Measurements from ENCODE around the gene DYRK1B.

Gene DYRK1B

GRCh38 chr19:39826311-39826945 is 7.5 kb downstream of the DYRK1B start:
- TF ChIP-seq, protein P1, sequence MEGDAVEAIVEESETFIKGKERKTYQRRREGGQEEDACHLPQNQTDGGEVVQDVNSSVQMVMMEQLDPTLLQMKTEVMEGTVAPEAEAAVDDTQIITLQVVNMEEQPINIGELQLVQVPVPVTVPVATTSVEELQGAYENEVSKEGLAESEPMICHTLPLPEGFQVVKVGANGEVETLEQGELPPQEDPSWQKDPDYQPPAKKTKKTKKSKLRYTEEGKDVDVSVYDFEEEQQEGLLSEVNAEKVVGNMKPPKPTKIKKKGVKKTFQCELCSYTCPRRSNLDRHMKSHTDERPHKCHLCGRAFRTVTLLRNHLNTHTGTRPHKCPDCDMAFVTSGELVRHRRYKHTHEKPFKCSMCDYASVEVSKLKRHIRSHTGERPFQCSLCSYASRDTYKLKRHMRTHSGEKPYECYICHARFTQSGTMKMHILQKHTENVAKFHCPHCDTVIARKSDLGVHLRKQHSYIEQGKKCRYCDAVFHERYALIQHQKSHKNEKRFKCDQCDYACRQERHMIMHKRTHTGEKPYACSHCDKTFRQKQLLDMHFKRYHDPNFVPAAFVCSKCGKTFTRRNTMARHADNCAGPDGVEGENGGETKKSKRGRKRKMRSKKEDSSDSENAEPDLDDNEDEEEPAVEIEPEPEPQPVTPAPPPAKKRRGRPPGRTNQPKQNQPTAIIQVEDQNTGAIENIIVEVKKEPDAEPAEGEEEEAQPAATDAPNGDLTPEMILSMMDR (IDR thresholded peaks at IDR 0.05): no peak
- Histone ChIP-seq H3K27ac (no peak overlapping the region), H3K9me3 (ENCODE audit: control insufficient read depth, low read length) (no peaks in the 10 kb centered on the region), H3K79me2 (peaks cover 6% of the 10 kb centered on the region), H3K4me3 (ENCODE audit: low read depth, low read length) (no peak overlapping the region), H3K36me3 (ENCODE audit: control insufficient read depth, insufficient read depth, low read length) (no peaks in the 10 kb centered on the region), H2AFZ (no peak overlapping the region), H3K27me3 (ENCODE audit: control insufficient read depth, insufficient read depth, low read length) (no peaks in the 10 kb centered on the region), H3K4me2 (ENCODE audit: low read length) (no peak overlapping the region), H3K4me1 (no peaks in the 10 kb centered on the region), H3K9ac (no peak overlapping the region)

DNA sequence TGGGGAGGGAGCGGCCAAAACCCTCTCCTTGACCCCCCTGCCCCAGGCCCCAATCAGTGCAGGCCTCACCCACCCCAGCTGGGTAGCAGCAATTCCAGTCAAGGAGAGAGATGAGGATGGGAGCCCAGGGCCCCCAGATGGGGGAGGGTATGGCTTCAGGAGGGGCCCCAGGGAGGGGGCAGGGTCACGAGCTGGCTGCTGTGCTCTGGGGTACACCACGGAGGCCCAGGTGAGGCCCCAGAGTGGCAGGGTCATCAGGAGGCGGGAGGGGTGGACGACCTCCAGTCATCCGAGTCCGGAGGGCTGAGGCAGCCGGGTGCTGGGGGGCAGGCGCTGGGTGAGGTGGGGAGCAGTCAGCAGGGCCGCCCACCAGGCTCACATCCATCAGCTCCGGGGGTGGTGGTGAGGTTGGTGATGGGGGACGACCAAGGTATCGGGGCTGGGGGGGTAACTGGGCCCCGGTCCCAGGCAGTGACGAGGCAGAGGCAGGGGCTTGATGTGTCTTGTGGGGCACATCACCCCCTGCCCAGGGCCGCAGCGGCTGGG is 8.4 kb downstream of the DYRK1B start:
- Histone ChIP-seq H3K4me3 (ENCODE audit: low read depth, low read length) (no peak overlapping the region), H3K36me3 (ENCODE audit: control insufficient read depth, insufficient read depth, low read length) (no peaks in the 10 kb centered on the region), H3K27me3 (ENCODE audit: control insufficient read depth, insufficient read depth, low read length) (no peaks in the 10 kb centered on the region), H3K4me1 (no peaks in the 10 kb centered on the region), H3K4me2 (ENCODE audit: low read length) (no peak overlapping the region), H3K27ac (no peak overlapping the region), H3K9me3 (ENCODE audit: control insufficient read depth, low read length) (no peaks in the 10 kb centered on the region), H3K9ac (no peak overlapping the region), H3K79me2 (peaks cover 7% of the 10 kb centered on the region), H2AFZ (no peak overlapping the region)
- TF ChIP-seq, protein P1 (IDR thresholded peaks at IDR 0.05): no peak

DNA sequence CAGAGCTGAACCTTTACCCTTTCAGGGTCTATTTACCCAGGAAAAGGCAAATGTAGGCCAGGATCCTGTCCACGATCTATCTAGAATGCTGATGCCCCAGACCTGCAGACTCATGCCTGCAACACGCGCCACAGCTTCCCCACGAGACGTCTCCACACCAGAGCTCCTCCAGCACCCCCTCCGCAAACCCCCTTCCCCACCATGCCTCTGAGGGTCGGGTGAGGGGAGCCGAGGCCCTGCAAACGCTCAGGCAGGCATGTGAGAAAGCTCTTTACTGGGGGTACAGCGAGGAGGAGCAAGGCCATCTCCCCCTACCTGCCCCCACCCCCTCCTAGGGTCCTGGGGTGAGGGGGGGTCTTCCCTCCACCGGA is 8.9 kb downstream of the DYRK1B start:
- H3K27ac ChIP-seq: peak overlapping the region; percentile 5
- peak overlapping the region; percentile 59 for H3K4me3 ChIP-seq (ENCODE audit: low read depth, low read length)
- no peaks in the 10 kb centered on the region for H3K4me1 ChIP-seq

DNA sequence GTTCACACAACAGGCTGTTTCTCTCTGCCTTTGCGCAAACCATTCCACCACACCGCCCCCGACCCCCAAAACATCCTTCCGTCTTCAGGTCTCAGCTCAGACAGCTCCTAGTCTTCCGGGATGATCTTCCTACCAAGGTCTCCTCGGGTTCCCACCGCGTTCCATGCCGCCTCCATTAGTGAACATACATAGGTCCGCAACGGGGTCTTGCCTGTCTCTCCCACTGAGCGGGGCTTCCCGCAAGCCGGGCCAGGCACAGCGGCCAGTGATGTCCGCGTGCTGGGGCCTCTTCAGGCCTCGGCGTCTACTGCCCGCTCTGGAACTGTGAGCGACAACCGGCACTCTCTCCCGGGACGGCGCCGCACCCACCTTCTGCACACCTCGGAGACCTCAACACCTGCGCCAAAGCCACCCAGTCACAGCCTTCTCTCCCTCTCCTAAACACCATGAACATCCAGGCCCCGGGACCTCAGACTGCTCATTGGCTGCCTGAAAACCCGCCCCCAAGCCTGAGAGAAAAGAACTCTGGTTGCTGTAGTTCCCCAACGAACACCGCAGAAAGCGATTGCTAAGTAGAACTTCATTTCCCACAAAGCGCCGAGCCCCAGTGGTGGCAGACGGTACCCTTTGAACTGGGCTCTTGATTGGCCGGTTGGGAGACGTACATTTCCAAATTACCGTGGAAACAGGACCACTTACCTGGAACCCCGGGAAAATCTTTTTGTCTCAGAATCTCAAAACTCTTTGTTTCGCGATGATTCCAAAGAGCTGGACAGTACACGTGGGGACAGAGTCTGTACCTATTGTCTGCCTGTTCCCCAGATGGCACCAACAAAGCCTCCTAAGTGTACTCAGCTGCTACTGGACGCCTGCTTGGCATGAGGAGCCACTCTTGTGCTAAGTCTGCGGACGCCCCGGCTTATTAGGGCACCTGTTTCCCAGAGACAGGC is 9.5 kb downstream of the DYRK1B start:
- H3K79me2 ChIP-seq: peaks cover 15% of the 10 kb centered on the region
- H3K36me3 ChIP-seq (ENCODE audit: control insufficient read depth, insufficient read depth, low read length): no peaks in the 10 kb centered on the region
- no peaks in the 10 kb centered on the region for H3K4me1 ChIP-seq
- peak overlapping the region; percentile 22 for H3K9ac ChIP-seq
- H3K4me3 ChIP-seq (ENCODE audit: low read depth, low read length): peak overlapping the region; percentile 59
- H3K9me3 ChIP-seq (ENCODE audit: control insufficient read depth, low read length): no peaks in the 10 kb centered on the region
- peak overlapping the region; percentile 77 for H3K4me2 ChIP-seq (ENCODE audit: low read length)
- TF ChIP-seq, protein P1 (IDR thresholded peaks at IDR 0.05): no peak
- no peaks in the 10 kb centered on the region for H3K27me3 ChIP-seq (ENCODE audit: control insufficient read depth, insufficient read depth, low read length)
- peak overlapping the region; percentile 66 for H3K27ac ChIP-seq
- peak overlapping the region; percentile 81 for H2AFZ ChIP-seq

More for the DNA sequence above, 8.9 kb downstream of the DYRK1B start:
- Histone ChIP-seq H3K9me3 (ENCODE audit: control insufficient read depth, low read length) (no peaks in the 10 kb centered on the region), H3K9ac (no peak overlapping the region), H3K79me2 (peaks cover 8% of the 10 kb centered on the region), H3K4me2 (ENCODE audit: low read length) (no peak overlapping the region), H3K36me3 (ENCODE audit: control insufficient read depth, insufficient read depth, low read length) (no peaks in the 10 kb centered on the region), H3K27me3 (ENCODE audit: control insufficient read depth, insufficient read depth, low read length) (no peaks in the 10 kb centered on the region), H2AFZ (peak overlapping the region; percentile 81)
- TF ChIP-seq, protein P1 (IDR thresholded peaks at IDR 0.05): no peak

Data from parathyroid adenoma (tissue), 2 donors.